Activated naive CD4-positive, alpha-beta T cell treated with anti-CD3 and anti-CD28 coated beads, Interleukin-2, amount 50 U/mL, for 24 hours (primary cell): ENCODE measurements around the gene C15orf39.

Experiments
- H3K27ac Mint-ChIP-seq: one replicate; pipeline ENCODE4 v1.8.0; 2021; ENCODE audit warnings: mild to moderate bottlenecking, mixed read lengths
- H3K27me3 Mint-ChIP-seq: one replicate; pipeline ENCODE4 v1.8.0; 2021; ENCODE audit warnings: mixed read lengths
- H3K36me3 Mint-ChIP-seq: one replicate; pipeline ENCODE4 v1.8.0; 2021; ENCODE audit warnings: mixed read lengths
- H3K4me1 Mint-ChIP-seq: one replicate; pipeline ENCODE4 v1.8.0; 2021; ENCODE audit warnings: mixed read lengths
- H3K4me3 Mint-ChIP-seq: one replicate; pipeline ENCODE4 v1.8.0; 2021; ENCODE audit warnings: mild to moderate bottlenecking, mixed read lengths
- H3K9me3 Mint-ChIP-seq: one replicate; pipeline ENCODE4 v1.8.0; 2021; ENCODE audit warnings: mixed read lengths

C15orf39 gene

GRCh38 chr15:75167588-75168350 lies 33.9 kb upstream of the C15orf39 start:
- Mint-ChIP-seq H3K36me3 (no peaks in the 10 kb centered on the region), H3K4me1 (no peaks in the 10 kb centered on the region), H3K27ac (no peak overlapping the region), H3K4me3 (no peak overlapping the region), H3K27me3 (peaks cover 1% of the 10 kb centered on the region), H3K9me3 (peaks cover 6% of the 10 kb centered on the region)

GRCh38 chr15:75168374-75168773 lies 33.3 kb upstream of the C15orf39 start:
- H3K4me1 Mint-ChIP-seq = no peaks in the 10 kb centered on the region
- peaks cover 1% of the 10 kb centered on the region for H3K27me3 Mint-ChIP-seq
- H3K9me3 Mint-ChIP-seq = peaks cover 6% of the 10 kb centered on the region
- no peak overlapping the region for H3K27ac Mint-ChIP-seq
- no peaks in the 10 kb centered on the region for H3K36me3 Mint-ChIP-seq
- H3K4me3 Mint-ChIP-seq = no peak overlapping the region

GRCh38 chr15:75170203-75170602 lies 31.5 kb upstream of the C15orf39 start:
- peaks cover 6% of the 10 kb centered on the region for H3K9me3 Mint-ChIP-seq
- H3K27ac Mint-ChIP-seq = no peak overlapping the region
- no peaks in the 10 kb centered on the region for H3K4me1 Mint-ChIP-seq
- no peak overlapping the region for H3K4me3 Mint-ChIP-seq
- H3K27me3 Mint-ChIP-seq = peaks cover 1% of the 10 kb centered on the region
- H3K36me3 Mint-ChIP-seq = no peaks in the 10 kb centered on the region

- H3K36me3 Mint-ChIP-seq = no peaks in the 10 kb centered on the region
- H3K9me3 Mint-ChIP-seq = peaks cover 6% of the 10 kb centered on the region
- H3K4me1 Mint-ChIP-seq = no peaks in the 10 kb centered on the region
- peaks cover 1% of the 10 kb centered on the region for H3K27me3 Mint-ChIP-seq
- H3K27ac Mint-ChIP-seq = no peak overlapping the region
- no peak overlapping the region for H3K4me3 Mint-ChIP-seq
Measured at GRCh38 chr15:75170711-75171341, 30.9 kb upstream of the C15orf39 start.

- H3K9me3 Mint-ChIP-seq = peaks cover 6% of the 10 kb centered on the region
- no peaks in the 10 kb centered on the region for H3K4me1 Mint-ChIP-seq
- H3K4me3 Mint-ChIP-seq = no peak overlapping the region
- no peaks in the 10 kb centered on the region for H3K36me3 Mint-ChIP-seq
- peaks cover 1% of the 10 kb centered on the region for H3K27me3 Mint-ChIP-seq
- H3K27ac Mint-ChIP-seq = no peak overlapping the region
Measured at GRCh38 chr15:75171408-75171807, 30.3 kb upstream of the C15orf39 start.

GRCh38 chr15:75172284-75172820 lies 29.3 kb upstream of the C15orf39 start:
- Mint-ChIP-seq H3K36me3 (no peaks in the 10 kb centered on the region), H3K9me3 (peaks cover 6% of the 10 kb centered on the region), H3K4me3 (no peak overlapping the region), H3K27ac (no peak overlapping the region), H3K27me3 (peaks cover 3% of the 10 kb centered on the region), H3K4me1 (no peaks in the 10 kb centered on the region)

DNA sequence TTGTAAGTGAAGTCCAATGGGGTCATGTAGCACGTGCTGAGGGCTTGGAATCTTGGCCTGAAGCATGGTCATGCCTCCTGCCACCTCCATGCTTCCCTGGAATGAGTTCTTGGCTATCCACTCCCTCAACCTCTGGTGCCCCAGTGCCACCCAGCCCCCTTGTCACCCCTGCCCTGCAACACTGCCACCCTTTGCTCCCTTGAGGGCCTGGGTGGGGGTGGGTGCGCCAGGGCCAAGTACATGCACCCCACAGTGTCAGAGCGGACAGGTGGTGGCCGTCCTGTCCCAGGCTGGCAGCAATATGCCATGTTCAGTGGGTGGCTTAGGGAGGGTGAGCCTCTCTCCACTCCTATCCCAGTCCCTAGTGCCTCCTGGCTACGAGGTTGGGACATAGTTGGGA lies 27.6 kb upstream of the C15orf39 start:
- Mint-ChIP-seq H3K27me3 (peaks cover 3% of the 10 kb centered on the region), H3K4me1 (peaks cover 3% of the 10 kb centered on the region), H3K9me3 (peaks cover 5% of the 10 kb centered on the region), H3K36me3 (no peaks in the 10 kb centered on the region), H3K4me3 (no peak overlapping the region), H3K27ac (no peak overlapping the region)

DNA sequence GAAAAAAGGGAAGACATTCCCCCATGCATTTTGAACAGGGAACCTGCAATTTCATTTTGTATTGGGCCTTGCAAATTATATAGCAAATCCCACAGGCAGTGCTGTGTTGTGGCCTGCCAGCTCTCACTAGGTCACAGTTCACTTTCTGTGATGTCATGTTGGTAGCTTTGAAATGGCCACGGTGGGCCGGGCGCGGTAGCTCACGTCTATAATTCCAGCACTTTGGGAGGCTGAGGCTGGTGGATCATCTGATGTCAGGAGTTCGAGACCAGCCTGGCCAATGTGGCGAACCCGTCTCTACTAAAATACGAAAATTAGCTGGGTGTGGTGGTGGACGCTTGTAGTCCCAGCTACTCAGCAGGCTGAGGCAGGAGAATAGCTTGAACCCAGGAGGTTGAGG lies 27.0 kb upstream of the C15orf39 start:
- no peaks in the 10 kb centered on the region for H3K9me3 Mint-ChIP-seq

GRCh38 chr15:75176396-75176761 lies 25.3 kb upstream of the C15orf39 start:
- Mint-ChIP-seq H3K4me1 (peaks cover 5% of the 10 kb centered on the region), H3K27me3 (peaks cover 10% of the 10 kb centered on the region), H3K36me3 (no peaks in the 10 kb centered on the region), H3K4me3 (no peak overlapping the region), H3K9me3 (no peaks in the 10 kb centered on the region), H3K27ac (no peak overlapping the region)

More for the DNA sequence above, 27.0 kb upstream of the C15orf39 start:
- H3K27ac Mint-ChIP-seq = no peak overlapping the region
- H3K36me3 Mint-ChIP-seq = no peaks in the 10 kb centered on the region
- no peak overlapping the region for H3K4me3 Mint-ChIP-seq
- H3K4me1 Mint-ChIP-seq = peaks cover 5% of the 10 kb centered on the region
- peaks cover 4% of the 10 kb centered on the region for H3K27me3 Mint-ChIP-seq

DNA sequence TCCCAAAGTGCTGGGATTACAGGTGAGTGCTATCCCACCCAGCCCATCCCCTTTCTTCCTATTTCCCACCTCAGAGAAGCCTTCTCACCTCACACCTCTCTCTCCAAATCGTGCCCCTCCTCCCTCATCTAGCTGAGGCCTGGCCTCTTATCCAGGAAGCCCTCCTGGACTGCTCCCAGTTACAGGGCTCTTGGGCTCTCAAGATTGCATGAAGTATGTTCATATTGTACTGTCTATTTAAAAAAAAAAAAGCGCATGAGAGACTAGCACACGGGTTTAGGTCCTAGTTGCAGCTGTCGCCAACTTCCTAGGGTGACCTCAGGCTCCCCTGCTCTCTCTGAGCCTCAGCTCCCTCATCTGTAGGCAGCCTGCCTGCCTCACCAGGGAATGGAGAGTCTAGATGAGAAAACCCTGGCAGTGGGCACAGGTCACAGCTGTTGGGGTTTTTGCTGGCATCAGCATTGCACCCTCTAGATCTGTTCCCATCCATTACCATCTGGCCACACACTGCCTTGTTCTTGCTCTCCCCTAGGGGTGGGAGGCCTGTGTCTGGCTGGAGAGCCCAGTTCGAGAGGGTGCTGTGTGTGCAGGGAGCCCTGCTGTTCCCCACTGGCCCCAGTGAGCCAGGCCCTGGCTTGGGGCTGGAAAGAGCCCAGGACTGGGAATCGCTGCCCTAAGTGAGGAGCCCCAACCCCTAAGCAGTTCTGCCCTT lies 24.2 kb upstream of the C15orf39 start:
- no peaks in the 10 kb centered on the region for H3K36me3 Mint-ChIP-seq
- no peaks in the 10 kb centered on the region for H3K9me3 Mint-ChIP-seq
- H3K4me3 Mint-ChIP-seq = peak overlapping the region; percentile 66
- H3K27ac Mint-ChIP-seq = no peak overlapping the region
- peaks cover 5% of the 10 kb centered on the region for H3K4me1 Mint-ChIP-seq
- H3K27me3 Mint-ChIP-seq = peaks cover 14% of the 10 kb centered on the region

DNA sequence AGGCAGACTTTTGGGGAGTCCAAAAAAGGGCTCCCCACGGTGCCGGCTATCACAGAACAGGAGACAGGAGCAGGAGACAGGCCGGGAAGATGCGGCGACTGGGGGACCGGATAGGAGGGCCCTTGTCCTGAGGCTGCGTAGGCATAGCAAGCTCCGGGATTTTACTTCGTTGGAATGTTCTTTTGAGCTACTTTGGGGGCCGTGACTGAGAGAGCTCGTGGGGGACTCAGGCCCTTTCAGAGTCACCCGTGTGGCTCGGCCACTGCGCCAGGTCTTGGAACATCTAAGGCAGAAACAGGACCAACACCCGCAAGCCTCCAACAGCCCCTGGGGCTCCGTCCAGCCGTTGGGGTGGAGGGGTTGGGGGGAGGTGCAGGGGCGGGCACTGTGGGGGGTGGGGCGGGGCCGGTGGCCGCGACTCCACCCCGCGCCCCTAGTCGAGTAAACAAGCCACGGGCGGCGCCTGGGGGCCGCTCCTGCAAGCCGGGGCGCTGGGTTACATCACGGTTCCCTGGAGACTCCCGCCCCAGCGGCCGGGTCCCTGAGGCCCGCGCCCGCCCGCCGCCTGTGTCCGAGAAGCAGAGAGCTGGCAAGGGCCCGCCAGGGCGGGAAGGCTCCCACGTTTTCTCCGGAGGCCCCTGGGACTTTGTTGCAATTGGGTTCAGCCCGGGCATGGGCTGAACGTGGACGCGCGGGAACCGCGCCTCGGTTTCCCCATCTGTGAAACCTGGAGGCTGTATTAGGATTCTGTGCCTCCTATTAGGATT lies 23.3 kb upstream of the C15orf39 start:
- H3K4me1 Mint-ChIP-seq = peaks cover 5% of the 10 kb centered on the region
- peaks cover 14% of the 10 kb centered on the region for H3K27me3 Mint-ChIP-seq
- H3K4me3 Mint-ChIP-seq = peak overlapping the region; percentile 66
- no peaks in the 10 kb centered on the region for H3K9me3 Mint-ChIP-seq
- no peak overlapping the region for H3K27ac Mint-ChIP-seq
- H3K36me3 Mint-ChIP-seq = no peaks in the 10 kb centered on the region

GRCh38 chr15:75178938-75179745 lies 22.5 kb upstream of the C15orf39 start:
- Mint-ChIP-seq H3K36me3 (no peaks in the 10 kb centered on the region), H3K4me3 (no peak overlapping the region), H3K27ac (no peak overlapping the region), H3K9me3 (no peaks in the 10 kb centered on the region), H3K27me3 (peaks cover 14% of the 10 kb centered on the region), H3K4me1 (peaks cover 5% of the 10 kb centered on the region)

DNA sequence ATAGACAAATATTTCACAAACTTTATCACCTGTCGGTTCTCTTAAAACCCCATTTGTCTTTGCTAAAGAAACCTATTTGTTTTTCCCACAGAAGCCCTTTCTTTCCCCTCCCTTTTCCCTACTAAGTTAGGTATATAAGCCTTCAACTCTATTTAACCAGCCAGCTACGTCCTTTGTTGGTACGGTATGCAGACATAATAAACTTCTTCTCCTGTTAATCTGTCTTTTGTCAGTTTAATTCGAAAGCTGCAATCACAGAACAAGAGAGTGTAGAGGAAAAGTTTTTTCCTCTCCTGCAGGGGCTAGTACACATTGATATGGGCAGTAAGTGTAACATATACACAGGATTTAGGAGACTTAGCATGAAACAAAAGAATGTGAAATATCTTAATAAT lies 21.9 kb upstream of the C15orf39 start:
- H3K4me3 Mint-ChIP-seq = no peak overlapping the region
- H3K27me3 Mint-ChIP-seq = peaks cover 14% of the 10 kb centered on the region
- no peaks in the 10 kb centered on the region for H3K36me3 Mint-ChIP-seq
- no peaks in the 10 kb centered on the region for H3K9me3 Mint-ChIP-seq
- H3K27ac Mint-ChIP-seq = no peak overlapping the region
- peaks cover 5% of the 10 kb centered on the region for H3K4me1 Mint-ChIP-seq

GRCh38 chr15:75181780-75182179 lies 19.9 kb upstream of the C15orf39 start:
- Mint-ChIP-seq H3K9me3 (no peaks in the 10 kb centered on the region), H3K27me3 (peaks cover 14% of the 10 kb centered on the region), H3K4me3 (no peak overlapping the region), H3K4me1 (peaks cover 5% of the 10 kb centered on the region), H3K36me3 (no peaks in the 10 kb centered on the region), H3K27ac (no peak overlapping the region)
